CD14-positive monocyte (primary cell): ENCODE measurements around the gene GABBR2. TPM values are rescaled to one million over a fixed set of nuclear protein-coding genes. Genes with fewer than 3 reads are reported as not detected.

Experiments
- DNase-seq, 3 donors: peaks; one replicate each; pipeline ENCODE4 v3.0.0-alpha.2; 2011 to 2022
- H2AFZ ChIP-seq: 2 replicates; pipeline ENCODE4 v1.6.0; 2012; ENCODE audit warnings: mild to moderate bottlenecking, low read depth, low read length, inconsistent platforms; ENCODE audit not compliant: insufficient read depth, poor library complexity, severe bottlenecking
- H3K27ac ChIP-seq, 2 donors: 1 replicate in 1 of 2; 2 replicates in 1 of 2; pipeline ENCODE4 v1.5.1; 2012 to 2013; ENCODE audit warnings: low read length in 2 of 2, control low read depth in 1 of 2, inconsistent platforms in 1 of 2, low read depth in 1 of 2, mild to moderate bottlenecking in 1 of 2
- H3K27me3 ChIP-seq, 2 donors: one replicate each; pipeline versions ENCODE4 v1.6.0 to v1.6.1; 2011 to 2013; ENCODE audit warnings: low read length in 2 of 2; ENCODE audit not compliant: control insufficient read depth in 2 of 2, insufficient read depth in 2 of 2
- H3K36me3 ChIP-seq, 2 donors: replicated peaks in 1 of 2; 1 replicate in 1 of 2; 2 replicates in 1 of 2; pipeline versions ENCODE4 v1.5.1 to v1.6.1; 2012 to 2013; ENCODE audit warnings: low read length in 2 of 2, control low read depth in 1 of 2, inconsistent platforms in 1 of 2, mild to moderate bottlenecking in 1 of 2; ENCODE audit not compliant: insufficient read depth in 2 of 2, control insufficient read depth in 1 of 2
- H3K4me1 ChIP-seq, 2 donors: 1 replicate in 1 of 2; 2 replicates in 1 of 2; pipeline versions ENCODE4 v1.5.1 to v1.6.1; 2012 to 2013; ENCODE audit warnings: low read length in 2 of 2, control low read depth in 1 of 2, inconsistent platforms in 1 of 2, mild to moderate bottlenecking in 1 of 2, moderate library complexity in 1 of 2; ENCODE audit not compliant: insufficient read depth in 2 of 2, control insufficient read depth in 1 of 2
- H3K4me2 ChIP-seq: replicated peaks from 2 replicates; pipeline ENCODE3; 2012; ENCODE audit warnings: low read length, moderate library complexity, mild to moderate bottlenecking; ENCODE audit not compliant: poor library complexity, severe bottlenecking; ENCODE audit errors: extremely low read depth
- H3K4me3 ChIP-seq, 3 experiments: fragments of 200-600 bp in 1 of 3; sonication (generic) in 1 of 3; replicated peaks in 1 of 3; 1 replicate in 2 of 3; 2 replicates in 1 of 3; pipeline ENCODE4 v1.5.1; 2011 to 2013; ENCODE audit warnings: low read length in 3 of 3, mild to moderate bottlenecking in 3 of 3, control low read depth in 2 of 3, low read depth in 2 of 3, inconsistent platforms in 1 of 3, moderate library complexity in 1 of 3
- H3K79me2 ChIP-seq: 2 replicates; pipeline ENCODE4 v1.6.0; 2012; ENCODE audit warnings: mild to moderate bottlenecking, control low read depth, inconsistent platforms, low read length, moderate library complexity; ENCODE audit not compliant: insufficient read depth
- H3K9ac ChIP-seq: 2 replicates; pipeline ENCODE4 v1.6.0; 2017; ENCODE audit warnings: low read length, mild to moderate bottlenecking; ENCODE audit not compliant: insufficient read depth, poor library complexity, severe bottlenecking
- H3K9me3 ChIP-seq, 2 donors: replicated peaks in 1 of 2; 1 replicate in 1 of 2; 2 replicates in 1 of 2; pipeline versions ENCODE4 v1.5.1 to v1.6.1; 2012 to 2013; ENCODE audit warnings: low read length in 2 of 2, control low read depth in 1 of 2; ENCODE audit not compliant: control insufficient read depth in 1 of 2, insufficient read depth in 1 of 2
- H4K20me1 ChIP-seq: 2 replicates; pipeline ENCODE4 v1.6.0; 2012; ENCODE audit warnings: mild to moderate bottlenecking, low read length, control low read depth, moderate library complexity; ENCODE audit not compliant: insufficient read depth
- H3K27ac Mint-ChIP-seq, 7 donors: one replicate each; pipeline ENCODE4 v1.8.0; 2020; ENCODE audit warnings: mild to moderate bottlenecking in 7 of 7, mixed read lengths in 7 of 7, moderate library complexity in 6 of 7, inconsistent platforms in 2 of 7
- H3K27me3 Mint-ChIP-seq, 3 donors: one replicate each; pipeline ENCODE4 v1.8.0; 2021 to 2022; ENCODE audit warnings: low read depth in 3 of 3, mild to moderate bottlenecking in 3 of 3, mixed read lengths in 3 of 3, moderate library complexity in 3 of 3, inconsistent platforms in 1 of 3
- H3K36me3 Mint-ChIP-seq, 2 donors: one replicate each; pipeline ENCODE4 v1.8.0; 2020; ENCODE audit warnings: mixed read lengths in 2 of 2, inconsistent platforms in 1 of 2, mild to moderate bottlenecking in 1 of 2
- H3K4me1 Mint-ChIP-seq: one replicate; pipeline ENCODE4 v1.8.0; 2020; ENCODE audit warnings: mild to moderate bottlenecking, mixed read lengths
- H3K4me3 Mint-ChIP-seq, 2 donors: one replicate each; pipeline ENCODE4 v1.8.0; 2020; ENCODE audit warnings: mild to moderate bottlenecking in 2 of 2, mixed read lengths in 2 of 2, moderate library complexity in 1 of 2
- H3K9me3 Mint-ChIP-seq, 7 donors: one replicate each; pipeline ENCODE4 v1.8.0; 2020 to 2022; ENCODE audit warnings: mixed read lengths in 7 of 7, mild to moderate bottlenecking in 6 of 7, moderate library complexity in 6 of 7, inconsistent platforms in 2 of 7
- WGBS: methylation state at CpG from one replicate; pipeline ENCODE4 v1.1.5; 2013; ENCODE audit warnings: missing lambda C conversion rate; ENCODE audit not compliant: insufficient coverage; 5-methylcytosine and 5-hydroxymethylcytosine counted together
- intact Hi-C, 2 donors: fragments of 100-400 bp; cut with micrococcal nuclease; formaldehyde crosslinking; loops; one replicate each; pipeline versions ENCODE4 v1.15.0 to v1.15.1; 2023
- polyA plus RNA-seq, 3 donors: library from polyadenylated mRNA; depleted of rRNA in 1 of 3; unstranded in 2 of 3; stranded (reverse) in 1 of 3; fragments of 300-500 nt in 2 of 3; fragments of >200 nt in 1 of 3; fragmentation: Illumina TruSeq in 2 of 3; gene quantifications; 1 replicate in 2 of 3; 2 replicates in 1 of 3; pipeline ENCODE4 v1.2.3, GENCODE V29; 2012 to 2021
- TF ChIP-seq, protein P1 (sequence below): fragments of 200-600 bp; IDR thresholded peaks from one replicate; pipeline ENCODE4 v1.8.0; 2022; ENCODE audit warnings: antibody characterized with exemption, mild to moderate bottlenecking

GABBR2 gene
- polyA plus RNA-seq, 3 donors: not detected

- H3K27me3 ChIP-seq: no peaks in the 10 kb centered on the region
- peaks cover 9 to 38% of the 10 kb centered on the region in 2 donors for H3K36me3 ChIP-seq
- H3K27ac ChIP-seq: peak overlapping the region; percentile 93 to 100
- Mint-ChIP-seq H3K4me1 (peaks cover 85% of the 10 kb centered on the region), H3K9me3 (no peaks in the 10 kb centered on the region), H3K27me3 (peaks cover 0 to 4% (median 0%) of the 10 kb centered on the region in 3 donors), H3K36me3 (peaks cover 48 to 69% of the 10 kb centered on the region in 2 donors), H3K27ac (peak overlapping the region; percentile 95 to 98 (median 97)), H3K4me3 (peak overlapping the region in 1 of 2 donors; percentile 77)
- H3K79me2 ChIP-seq: peaks cover 93% of the 10 kb centered on the region
- H4K20me1 ChIP-seq: peaks cover 6% of the 10 kb centered on the region
- H2AFZ ChIP-seq: no peak overlapping the region
- TF ChIP-seq, protein P1, sequence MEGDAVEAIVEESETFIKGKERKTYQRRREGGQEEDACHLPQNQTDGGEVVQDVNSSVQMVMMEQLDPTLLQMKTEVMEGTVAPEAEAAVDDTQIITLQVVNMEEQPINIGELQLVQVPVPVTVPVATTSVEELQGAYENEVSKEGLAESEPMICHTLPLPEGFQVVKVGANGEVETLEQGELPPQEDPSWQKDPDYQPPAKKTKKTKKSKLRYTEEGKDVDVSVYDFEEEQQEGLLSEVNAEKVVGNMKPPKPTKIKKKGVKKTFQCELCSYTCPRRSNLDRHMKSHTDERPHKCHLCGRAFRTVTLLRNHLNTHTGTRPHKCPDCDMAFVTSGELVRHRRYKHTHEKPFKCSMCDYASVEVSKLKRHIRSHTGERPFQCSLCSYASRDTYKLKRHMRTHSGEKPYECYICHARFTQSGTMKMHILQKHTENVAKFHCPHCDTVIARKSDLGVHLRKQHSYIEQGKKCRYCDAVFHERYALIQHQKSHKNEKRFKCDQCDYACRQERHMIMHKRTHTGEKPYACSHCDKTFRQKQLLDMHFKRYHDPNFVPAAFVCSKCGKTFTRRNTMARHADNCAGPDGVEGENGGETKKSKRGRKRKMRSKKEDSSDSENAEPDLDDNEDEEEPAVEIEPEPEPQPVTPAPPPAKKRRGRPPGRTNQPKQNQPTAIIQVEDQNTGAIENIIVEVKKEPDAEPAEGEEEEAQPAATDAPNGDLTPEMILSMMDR: no peak
- peak overlapping the region in 1 of 3 experiments; percentile 98 for H3K4me3 ChIP-seq
- DNase-seq: no peak
- no peaks in the 10 kb centered on the region for H3K9me3 ChIP-seq
- H3K4me2 ChIP-seq: peak overlapping the region; percentile 93
- H3K9ac ChIP-seq: peak overlapping the region; percentile 38
- intact Hi-C loops: loop anchor here (5.0 to 10.0 kb wide), 5 partner anchors 125 to 868 kb away; partner anchors contain the start of genes TRIM14 (in 1 of the 2) and TRMO (in 1 of the 2)
- WGBS: no CpG with 5 or more reads among the region's 2 CpGs
- peaks cover 86 to 87% of the 10 kb centered on the region in 2 donors for H3K4me1 ChIP-seq
Observed at GRCh38 chr9:98249771-98250170, 459.0 kb downstream of the GABBR2 start.

- Histone ChIP-seq H2AFZ (no peak overlapping the region), H3K4me3 (peak overlapping the region; percentile 3 to 98 (median 6)), H3K9ac (peak overlapping the region; percentile 66), H3K4me1 (peaks cover 82 to 85% of the 10 kb centered on the region in 2 donors), H3K79me2 (peaks cover 93% of the 10 kb centered on the region), H3K27ac (peak overlapping the region; percentile 93 to 100), H3K9me3 (no peaks in the 10 kb centered on the region), H3K4me2 (peak overlapping the region; percentile 93), H3K36me3 (peaks cover 11 to 42% of the 10 kb centered on the region in 2 donors), H4K20me1 (peaks cover 6% of the 10 kb centered on the region), H3K27me3 (no peaks in the 10 kb centered on the region)
- TF ChIP-seq, protein P1: no peak
- peak; percentile 92 to 97 (median 94) for DNase-seq
- WGBS: 4% methylated on average over 12 of the region's 16 CpGs
- intact Hi-C loops: no loop called here
- Mint-ChIP-seq H3K4me1 (peaks cover 82% of the 10 kb centered on the region), H3K27me3 (peaks cover 0 to 4% (median 0%) of the 10 kb centered on the region in 3 donors), H3K9me3 (no peaks in the 10 kb centered on the region), H3K36me3 (peaks cover 53 to 74% of the 10 kb centered on the region in 2 donors), H3K27ac (peak overlapping the region; percentile 96 to 98 (median 97)), H3K4me3 (peak overlapping the region; percentile 31 to 84)
Observed at GRCh38 chr9:98248737-98249474, 459.8 kb downstream of the GABBR2 start.
